RPMI8226 (cell line): Measurements from ENCODE around the gene DNAAF1.
"Not testable (repeated sequence)": the region's sequence is repeated elsewhere in the genome, so short reads cannot be mapped to it uniquely, and the experiment has no call there.

Experiments
- DNase-seq: peaks from one replicate; pipeline ENCODE4 v3.0.0-alpha.2; 2015

The DNAAF1 gene

GRCh38 chr16:84214451-84215066, 69.5 kb downstream of the DNAAF1 start:
- DNase-seq = no peak

GRCh38 chr16:84215531-84215930, 70.4 kb downstream of the DNAAF1 start:
- no peak for DNase-seq

DNA sequence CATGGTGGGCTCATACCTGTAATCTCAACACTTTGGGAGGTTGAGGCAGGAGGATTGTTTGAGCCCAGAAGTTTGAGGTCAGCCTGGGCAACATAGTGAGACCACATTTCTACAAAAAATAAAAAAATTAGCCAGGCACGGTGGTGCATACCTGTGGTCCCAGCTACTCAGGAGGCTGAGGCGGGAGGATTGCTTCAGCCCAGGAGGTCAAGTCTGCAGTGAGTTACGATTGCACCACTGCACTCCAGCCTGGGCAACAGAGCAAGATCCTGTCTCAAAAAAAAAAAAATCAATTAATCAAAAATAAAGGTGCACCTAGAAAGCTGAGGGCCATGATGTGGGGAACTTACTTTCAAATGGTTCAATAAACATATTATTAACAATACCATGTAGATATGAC, 71.0 kb downstream of the DNAAF1 start:
- DNase-seq = not testable (repeated sequence)

GRCh38 chr16:84218176-84218823, 73.2 kb downstream of the DNAAF1 start:
- no peak for DNase-seq

DNA sequence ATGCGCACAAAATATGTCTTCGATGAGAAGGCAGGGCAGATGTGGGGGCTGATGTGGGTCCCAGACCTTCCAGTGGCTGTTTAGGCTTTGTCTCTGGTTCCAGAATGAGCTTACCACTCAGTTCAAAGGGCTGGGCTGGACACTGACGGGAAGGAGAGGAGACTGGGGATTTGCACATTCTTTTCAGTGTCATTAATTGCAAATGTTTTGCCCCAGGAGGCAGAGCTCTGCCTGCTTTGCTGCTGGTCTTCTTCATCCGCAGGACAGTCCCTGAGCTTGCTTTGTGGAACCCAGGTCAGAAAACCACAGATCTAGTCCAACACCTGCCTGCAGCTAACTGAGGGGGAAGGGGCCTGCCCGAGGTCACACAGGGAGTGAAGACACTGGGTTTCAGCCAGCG, 73.8 kb downstream of the DNAAF1 start:
- no peak for DNase-seq

DNA sequence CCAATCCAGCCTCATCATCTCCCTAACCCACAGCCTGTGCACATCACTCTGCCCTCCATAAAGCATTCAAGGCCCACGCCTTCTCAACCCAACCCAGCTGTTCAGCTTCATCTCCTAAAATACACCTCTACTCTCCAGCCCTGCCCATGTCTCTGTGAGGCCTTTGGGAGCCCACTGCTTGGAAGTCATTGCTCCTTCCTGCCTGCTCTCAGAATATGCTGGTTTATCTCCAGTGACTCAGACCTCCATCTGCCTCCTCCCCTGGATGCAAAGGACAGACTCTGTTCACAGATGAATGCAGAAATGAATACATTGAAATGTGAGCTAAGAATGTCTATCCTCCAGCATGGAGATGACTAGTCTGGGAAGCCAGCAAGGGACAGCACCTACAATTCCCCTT, 75.7 kb downstream of the DNAAF1 start:
- DNase-seq = no peak

- DNase-seq = no peak
Measured at GRCh38 chr16:84223456-84223855, 78.3 kb downstream of the DNAAF1 start.

DNA sequence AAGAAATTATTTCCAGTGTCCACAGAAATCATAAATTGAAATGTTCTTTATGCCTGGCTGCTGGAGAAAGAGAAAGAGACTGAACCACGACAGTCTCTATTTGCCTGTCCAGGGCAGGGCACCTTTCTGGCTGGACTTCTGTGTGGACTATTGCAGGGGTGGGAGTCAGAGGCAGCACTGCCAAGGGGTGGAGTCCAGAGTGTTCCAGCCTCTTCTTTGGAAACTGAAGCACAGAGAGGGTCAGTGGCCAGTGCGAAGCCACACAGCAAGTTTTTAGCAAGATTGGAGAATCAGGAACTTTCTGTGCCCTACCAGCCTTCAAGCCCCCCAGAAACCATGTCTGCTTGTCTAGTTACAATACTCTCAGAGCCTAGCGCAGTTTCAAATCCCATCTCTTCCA, 79.4 kb downstream of the DNAAF1 start:
- no peak for DNase-seq

DNA sequence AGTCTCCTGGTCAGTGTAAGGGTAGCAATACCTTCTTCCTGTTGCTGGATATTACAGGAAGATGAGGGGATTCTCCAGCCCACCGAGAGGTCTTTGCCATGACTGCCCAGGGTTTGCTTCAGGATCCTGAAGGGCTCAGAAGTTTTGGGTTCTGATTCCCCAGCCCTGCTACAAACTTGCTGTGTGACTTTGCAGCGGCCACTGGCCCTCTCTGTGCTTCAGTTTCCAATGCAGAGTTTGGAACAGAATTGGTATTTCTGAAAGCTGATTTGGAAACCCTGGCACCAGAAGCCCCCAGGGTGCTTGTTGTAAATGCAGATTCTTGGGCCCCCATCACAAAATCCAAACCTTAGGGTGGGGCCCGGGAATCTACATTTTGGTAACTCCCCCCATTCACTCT, 80.0 kb downstream of the DNAAF1 start:
- no peak for DNase-seq

DNA sequence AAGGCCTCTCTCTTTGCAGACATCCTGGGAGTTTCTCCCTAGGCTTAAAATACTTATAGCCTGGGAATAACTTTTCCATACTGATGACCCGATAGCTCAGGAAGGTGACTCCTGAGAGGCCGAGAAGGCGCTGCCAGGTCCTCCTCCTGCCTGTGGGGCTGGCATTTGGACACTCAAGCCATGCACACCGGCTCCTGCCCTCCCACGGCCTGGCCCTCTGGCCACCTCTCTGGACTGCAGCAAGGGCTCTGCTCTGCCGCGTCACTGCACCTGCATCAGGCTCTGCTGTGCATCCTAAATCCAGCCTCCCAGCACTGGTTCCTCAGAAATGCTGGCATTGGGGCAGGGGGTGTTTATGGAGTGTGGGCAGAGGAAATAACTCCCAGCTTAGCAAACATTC, 80.5 kb downstream of the DNAAF1 start:
- no peak for DNase-seq

- DNase-seq = no peak
Measured at GRCh38 chr16:84226026-84226425, 80.9 kb downstream of the DNAAF1 start.
